ENCODE data around the gene RBP3. TPM values are rescaled to one million over a fixed set of nuclear protein-coding genes. Genes with fewer than 3 reads are reported as not detected.

RBP3 gene
- total RNA-seq, 1 donor from 2014 or later = not detected

- H3K27me3 ChIP-seq = no peaks in the 10 kb centered on the region
- no peaks in the 10 kb centered on the region for H3K36me3 ChIP-seq
- no peak overlapping the region for H3K4me3 ChIP-seq
- H3K4me1 ChIP-seq = peaks cover 30% of the 10 kb centered on the region
- H3K27ac ChIP-seq = no peak overlapping the region
- intact Hi-C loops (cut with DNase I) = no loop called here
- peak; percentile 81 to 89 for DNase-seq (ENCODE audit: extremely low spot score in 2 of 2)
- no peaks in the 10 kb centered on the region for H3K9me3 ChIP-seq
- TF ChIP-seq POLR2AphosphoS5 (IDR thresholded peaks at IDR 0.05; ENCODE audit: insufficient read depth in 1 of 2, low read depth in 1 of 2) = peak in 1 of 2 donors; percentile 66
- no peak for TF ChIP-seq POLR2A (IDR thresholded peaks at IDR 0.05)
These were observed 58.9 kb downstream of the RBP3 start for GRCh38 chr10:47406870-47407691.

Other genes starting within 250 kb of the RBP3 start
- 1.7 TPM for gene GDF10, start 48.2 kb upstream of the RBP3 start, total RNA-seq
- not detected for gene GDF2, start 25.9 kb upstream of the RBP3 start, total RNA-seq
- gene ZNF488, start 35.9 kb downstream of the RBP3 start, total RNA-seq = not detected
- gene ANXA8, start 135.8 kb downstream of the RBP3 start, total RNA-seq = 135 TPM
- gene FAM25G, start 143.3 kb downstream of the RBP3 start, total RNA-seq = not detected
- gene AGAP9, start 175.3 kb downstream of the RBP3 start, total RNA-seq = 10.1 TPM